ENCODE results near the gene PDCD4. TPM values are rescaled to one million over a fixed set of nuclear protein-coding genes. Genes with fewer than 3 reads are reported as not detected.

PDCD4 gene
- total and polyA plus RNA-seq, 10 of the 15 experiments (the other 5 are each of a cell fraction or from before 2014, with no cell fraction given): 101 to 372 (median 171) TPM

DNA sequence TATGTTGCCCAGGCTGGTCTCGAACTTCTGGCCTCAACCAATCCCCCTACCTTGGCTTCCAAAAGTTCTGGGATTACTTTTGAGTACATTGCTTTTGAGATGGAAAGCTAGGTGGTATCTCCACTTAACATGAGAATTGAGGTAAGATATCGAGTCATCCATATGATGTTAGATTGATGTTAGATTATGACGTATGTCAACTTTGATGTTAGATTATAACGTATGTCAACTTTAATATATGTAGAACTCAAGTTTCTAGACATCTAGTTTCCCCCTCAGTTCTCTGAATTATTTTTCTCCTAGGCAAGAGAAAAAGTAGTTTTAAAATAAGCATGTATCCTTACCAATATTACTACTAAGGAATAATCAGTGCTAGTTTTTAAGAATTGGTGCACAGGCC lies 67.7 kb downstream of the PDCD4 start:
- no TSS peak for BruUV-seq (replicated peaks)
- ChIA-PET CTCF (interaction anchor here (1.0 to 3.0 kb wide), 2 partner anchors 11 to 22 kb away, joined by 4 to 10 read pairs; no protein-coding TSS in a partner anchor), RAD21 (ENCODE audit: unreplicated experiment) (no interaction called here), SMC1A (ENCODE audit: uncharacterized antibody, unreplicated experiment) (interaction anchor here (0.8 to 1.3 kb wide), 5 partner anchors 10 to 52 kb away, joined by 3 to 6 read pairs (median 3); no protein-coding TSS in a partner anchor), POLR2A (no interaction called here)
- Histone ChIP-seq H3K79me2 (ENCODE audit: control insufficient read depth, insufficient read depth, low read length) (peaks cover 92% of the 10 kb centered on the region), H3K27ac (ENCODE audit: control insufficient read depth, insufficient read depth) (no peak overlapping the region), H3K4me3 (no peak overlapping the region), H3K27me3 (replicated peaks in 1 of 2; ENCODE audit: control insufficient read depth in 2 of 2, insufficient read depth in 2 of 2, low read length in 1 of 2) (no peaks in the 10 kb centered on the region), H3K36me3 (ENCODE audit: control insufficient read depth in 2 of 2, insufficient read depth in 2 of 2, low read length in 1 of 2) (peaks cover 2 to 10% of the 10 kb centered on the region in 2 experiments; a peak in 2 of 4 replicates), H3K9ac (ENCODE audit: control insufficient read depth, insufficient read depth, low read length) (no peak overlapping the region), H4K20me1 (ENCODE audit: control insufficient read depth, insufficient read depth) (no peaks in the 10 kb centered on the region), H3K4me2 (ENCODE audit: control insufficient read depth, insufficient read depth) (no peak overlapping the region), H3K4me1 (ENCODE audit: control insufficient read depth, insufficient read depth, low read length) (no peaks in the 10 kb centered on the region), H2AFZ (ENCODE audit: control insufficient read depth, low read depth, low read length) (no peak overlapping the region), H3K9me3 (replicated peaks; ENCODE audit: control insufficient read depth, insufficient read depth, low read length) (peaks cover 9% of the 10 kb centered on the region; the same call in 2 of the 3 replicates)
- ATAC-seq (no peak), DNase-seq (ENCODE audit: low read depth, low spot score) (no peak), FAIRE-seq (no peak)
- in situ Hi-C loops (cut with MboI) (no loop called here), intact Hi-C loops (cut with micrococcal nuclease; ENCODE audit: unreplicated experiment) (no loop called here)
- 99% methylated on average over 4 of the region's 4 CpGs for WGBS (ENCODE audit: insufficient coverage, insufficient replicate concordance, low lambda C conversion rate, missing lambda C conversion rate)
- TF ChIP-seq, protein P1, sequence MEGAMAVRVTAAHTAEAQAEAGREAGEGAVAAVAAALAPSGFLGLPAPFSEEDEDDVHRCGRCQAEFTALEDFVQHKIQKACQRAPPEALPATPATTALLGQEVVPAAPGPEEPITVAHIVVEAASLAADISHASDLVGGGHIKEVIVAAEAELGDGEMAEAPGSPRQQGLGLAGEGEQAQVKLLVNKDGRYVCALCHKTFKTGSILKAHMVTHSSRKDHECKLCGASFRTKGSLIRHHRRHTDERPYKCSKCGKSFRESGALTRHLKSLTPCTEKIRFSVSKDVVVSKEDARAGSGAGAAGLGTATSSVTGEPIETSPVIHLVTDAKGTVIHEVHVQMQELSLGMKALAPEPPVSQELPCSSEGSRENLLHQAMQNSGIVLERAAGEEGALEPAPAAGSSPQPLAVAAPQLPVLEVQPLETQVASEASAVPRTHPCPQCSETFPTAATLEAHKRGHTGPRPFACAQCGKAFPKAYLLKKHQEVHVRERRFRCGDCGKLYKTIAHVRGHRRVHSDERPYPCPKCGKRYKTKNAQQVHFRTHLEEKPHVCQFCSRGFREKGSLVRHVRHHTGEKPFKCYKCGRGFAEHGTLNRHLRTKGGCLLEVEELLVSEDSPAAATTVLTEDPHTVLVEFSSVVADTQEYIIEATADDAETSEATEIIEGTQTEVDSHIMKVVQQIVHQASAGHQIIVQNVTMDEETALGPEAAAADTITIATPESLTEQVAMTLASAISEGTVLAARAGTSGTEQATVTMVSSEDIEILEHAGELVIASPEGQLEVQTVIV (IDR thresholded peaks at IDR 0.05; ENCODE audit: borderline replicate concordance, partially characterized antibody): no peak
- TF ChIP-seq RAD51 (IDR thresholded peaks at IDR 0.05): no peak
- TF ChIP-seq CHD2 (IDR thresholded peaks at IDR 0.05; ENCODE audit: borderline replicate concordance, low read depth, low read length): no peak
- no peak for TF ChIP-seq JUNB (IDR thresholded peaks at IDR 0.05)

Data from GM12878 (cell line).